HCEC 1CT (cell line): ENCODE data around the gene PHACTR1.
A peak's percentile ranks its signal among the peaks of the same experiment; 100 is the strongest.

Experiments used
- DNase-seq: peaks from one replicate; pipeline ENCODE4 v3.0.0-alpha.2; 2017

Gene PHACTR1

DNA sequence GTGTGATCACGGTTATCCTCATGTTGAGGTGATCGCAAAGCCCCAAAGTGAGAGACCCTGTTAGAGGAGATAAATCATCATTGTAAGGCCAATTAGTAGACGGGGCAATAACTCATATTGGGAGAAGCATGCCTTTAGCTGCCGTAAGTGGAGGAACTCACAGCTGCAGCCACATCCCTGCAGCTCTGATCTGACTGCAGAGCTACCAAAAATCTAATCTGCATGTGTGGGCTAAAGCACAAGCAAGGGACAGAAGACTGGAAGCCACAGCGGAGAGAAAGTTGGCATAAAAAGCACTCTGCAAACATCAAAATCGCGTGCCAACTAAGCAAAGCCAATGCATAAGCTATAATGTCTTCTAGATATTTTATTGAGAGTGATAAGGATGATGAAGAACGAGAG, 532.0 kb downstream of the PHACTR1 start:
- no peak for DNase-seq

GRCh38 chr6:13248994-13249393, 532.4 kb downstream of the PHACTR1 start:
- no peak for DNase-seq

GRCh38 chr6:13249817-13250216, 533.2 kb downstream of the PHACTR1 start:
- DNase-seq, result no peak

DNA sequence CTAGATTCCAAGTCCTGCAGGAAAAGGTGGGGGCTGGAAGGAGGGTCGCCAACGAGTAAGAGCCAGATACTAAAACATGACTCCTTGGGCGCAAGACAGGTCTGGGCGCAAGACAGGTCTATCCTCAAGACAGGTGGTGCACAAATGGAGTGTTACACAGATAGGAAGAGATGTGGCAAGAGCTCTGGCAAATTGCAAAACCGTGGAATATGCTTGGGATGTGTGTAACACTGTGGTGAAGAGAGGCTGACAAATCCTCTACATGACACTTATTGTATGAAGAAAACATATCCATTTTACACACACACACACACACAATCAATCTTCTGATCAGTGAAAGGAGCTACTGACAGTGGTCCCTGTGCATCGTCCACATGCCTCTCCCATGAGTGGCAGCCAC, 534.1 kb downstream of the PHACTR1 start:
- DNase-seq, result peak; percentile 2

GRCh38 chr6:13251242-13251641, 534.7 kb downstream of the PHACTR1 start:
- DNase-seq, result no peak

GRCh38 chr6:13252790-13253189, 536.2 kb downstream of the PHACTR1 start:
- DNase-seq, result no peak

DNA sequence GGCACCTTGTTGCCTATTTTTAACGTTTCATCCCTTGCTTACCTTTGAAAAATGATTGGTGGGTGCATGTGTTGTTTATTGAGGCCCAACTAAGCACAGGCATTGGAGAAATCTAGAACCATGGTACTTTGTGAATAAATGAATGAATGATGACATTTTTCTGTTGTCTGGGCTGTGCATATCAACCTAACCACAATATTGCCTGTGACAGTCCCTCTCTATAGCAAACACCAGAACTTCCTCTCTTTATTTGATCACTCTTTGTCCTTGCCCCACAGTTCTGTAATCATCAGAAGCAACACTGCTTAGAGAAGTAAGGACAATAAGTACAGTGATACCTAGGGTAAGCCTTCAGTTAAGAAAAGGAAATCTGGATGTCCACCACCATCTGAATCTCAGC, 536.7 kb downstream of the PHACTR1 start:
- DNase-seq, result no peak

GRCh38 chr6:13256266-13257001, 539.9 kb downstream of the PHACTR1 start:
- DNase-seq, result no peak

DNA sequence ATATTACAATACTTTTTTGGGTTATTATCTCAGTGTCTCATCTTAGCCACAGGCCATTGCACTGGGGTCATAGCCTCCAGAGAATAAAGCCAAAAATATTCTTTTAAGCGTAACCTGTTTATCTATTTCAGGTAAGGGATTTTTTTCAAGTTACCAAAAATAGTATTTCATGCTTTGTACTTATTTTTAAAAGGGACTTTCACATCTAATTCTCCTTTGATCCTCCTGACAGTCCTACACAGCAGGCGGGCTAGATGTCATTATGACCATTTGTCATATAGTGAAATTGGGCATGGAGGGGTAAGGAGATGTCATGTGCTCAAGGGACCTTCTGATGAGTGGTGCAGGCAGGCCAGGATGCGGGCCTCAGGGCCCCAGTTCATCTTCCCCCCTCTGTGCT, 542.8 kb downstream of the PHACTR1 start:
- no peak for DNase-seq

DNA sequence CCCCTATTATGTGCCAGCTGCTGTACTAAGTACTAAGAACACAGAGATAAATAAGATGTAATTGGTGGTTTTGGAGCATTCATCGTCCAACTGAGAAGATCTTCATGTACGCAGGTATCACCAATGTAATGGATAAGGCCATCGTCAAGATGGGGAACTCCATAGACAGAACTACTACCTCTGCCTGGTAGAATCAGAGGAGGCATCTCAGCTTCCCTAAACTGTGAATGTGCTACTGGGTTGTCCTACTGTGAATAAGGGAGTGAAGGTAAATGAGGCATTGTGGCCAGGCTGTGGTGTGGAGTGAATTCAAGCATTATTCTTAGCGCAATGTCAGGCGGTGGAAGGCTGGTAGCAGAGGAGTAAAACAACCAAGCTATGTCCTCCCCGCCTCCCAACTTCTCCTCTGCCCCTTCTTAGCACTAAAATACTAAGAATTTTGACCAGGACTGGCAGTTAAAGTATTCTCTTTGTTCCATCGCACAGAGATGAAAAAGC, 543.6 kb downstream of the PHACTR1 start:
- no peak for DNase-seq

DNA sequence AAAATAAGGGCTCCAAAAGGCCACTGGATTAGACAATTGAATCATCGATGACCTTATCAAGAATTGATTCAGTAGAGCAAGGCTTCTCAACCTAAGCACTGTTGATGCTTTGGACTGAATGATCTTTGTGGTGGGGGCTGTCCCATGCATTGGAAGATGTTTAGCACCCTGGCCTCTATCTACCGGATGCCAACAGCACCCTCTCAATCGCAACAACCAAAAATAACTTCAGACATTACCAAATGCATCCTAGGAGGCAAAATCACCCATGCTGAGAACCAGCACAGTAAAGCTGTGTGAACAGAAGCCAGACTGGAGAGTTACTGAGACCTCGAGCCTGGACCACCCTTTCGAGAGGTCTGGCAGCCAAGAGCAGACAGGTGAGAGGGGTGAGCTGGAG, 544.3 kb downstream of the PHACTR1 start:
- no peak for DNase-seq

- DNase-seq, result no peak
These were observed 545.0 kb downstream of the PHACTR1 start for GRCh38 chr6:13261464-13261994.

GRCh38 chr6:13262302-13263230, 546.0 kb downstream of the PHACTR1 start:
- DNase-seq, result peak; percentile 31

DNA sequence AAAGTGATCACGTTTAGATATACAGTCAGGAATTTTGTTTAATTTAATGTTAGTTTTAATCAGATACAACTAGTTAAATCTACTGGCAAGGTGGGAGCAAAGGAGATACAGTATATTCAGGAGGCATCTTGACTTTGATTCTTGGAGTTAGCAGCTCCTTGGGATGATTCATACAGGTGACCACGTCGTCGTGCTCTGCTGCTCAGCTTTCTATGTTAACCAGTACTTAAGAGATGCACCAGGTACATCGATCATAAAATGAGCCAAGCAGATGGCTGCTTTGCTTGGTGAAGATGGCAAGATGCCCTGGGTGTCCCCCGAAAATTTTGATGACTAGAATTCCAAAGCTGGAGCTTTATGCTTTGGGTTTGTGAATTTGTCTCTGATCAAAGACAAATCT, 547.1 kb downstream of the PHACTR1 start:
- no peak for DNase-seq

- peak; percentile 34 for DNase-seq
These were observed 550.6 kb downstream of the PHACTR1 start for GRCh38 chr6:13267142-13267651.

DNA sequence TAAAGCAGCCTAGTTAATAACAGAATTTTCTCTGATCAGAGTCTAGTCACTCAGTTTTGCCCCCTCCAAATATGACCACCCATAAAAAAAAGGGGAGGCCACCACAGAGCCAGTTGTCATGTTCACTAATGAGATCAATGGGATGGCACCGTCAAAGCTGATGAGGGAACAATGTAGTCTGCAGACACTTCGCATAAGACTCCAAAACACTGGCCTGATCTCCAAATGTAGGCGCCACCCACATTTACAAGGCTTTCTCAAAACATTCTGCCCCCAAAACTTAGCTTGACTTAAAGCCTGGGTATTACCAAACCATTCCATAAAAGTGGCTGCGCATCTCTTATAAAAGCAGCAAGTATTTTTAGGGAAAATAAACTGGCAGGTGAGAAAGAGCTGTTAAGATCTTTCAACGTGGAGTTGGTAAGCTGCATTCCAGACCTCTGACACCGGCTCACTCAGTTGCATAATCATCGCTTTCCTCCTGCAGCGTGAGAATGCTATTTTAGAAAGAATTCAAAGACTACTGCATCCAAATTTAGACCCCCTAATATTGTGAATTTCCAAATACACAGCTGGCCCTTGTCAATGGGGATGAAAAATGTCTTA, 552.4 kb downstream of the PHACTR1 start:
- peak; percentile 79 for DNase-seq

GRCh38 chr6:13272131-13273046, 555.8 kb downstream of the PHACTR1 start:
- DNase-seq, result no peak

DNA sequence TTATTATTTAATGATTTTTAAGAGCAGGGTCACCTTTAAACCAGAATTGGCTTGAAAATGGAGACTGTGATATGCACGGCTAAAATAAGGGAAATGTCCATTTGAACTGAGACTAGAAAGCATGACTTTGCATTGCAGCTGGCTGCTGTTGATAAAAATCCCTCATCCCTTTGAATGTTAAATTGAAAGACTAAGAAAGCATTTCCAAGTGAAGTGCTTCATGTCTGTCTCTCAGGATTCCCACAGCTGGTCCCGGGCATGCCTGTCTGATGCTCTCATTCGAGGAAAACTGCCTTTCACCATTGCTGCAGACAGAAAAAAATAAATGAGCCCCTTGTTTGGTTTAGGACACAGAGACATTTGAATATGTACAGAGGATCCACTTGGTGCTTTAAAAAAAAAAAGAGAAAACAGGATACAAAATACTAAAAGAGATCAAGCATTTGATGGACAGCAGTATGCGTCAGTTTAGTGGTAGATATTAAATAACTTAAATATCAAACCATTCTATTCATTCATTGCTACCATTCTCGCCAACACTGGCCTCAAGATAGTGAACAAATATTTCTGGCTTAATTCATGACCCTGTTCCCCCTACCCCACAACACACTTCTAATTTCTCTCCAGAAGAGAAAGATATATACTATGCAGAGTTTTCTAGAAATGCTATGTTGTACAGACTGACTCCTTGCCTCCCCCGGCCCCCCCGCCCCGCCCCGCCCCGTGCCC, 556.8 kb downstream of the PHACTR1 start:
- no peak for DNase-seq

GRCh38 chr6:13273931-13274706, 557.6 kb downstream of the PHACTR1 start:
- DNase-seq, result no peak

DNA sequence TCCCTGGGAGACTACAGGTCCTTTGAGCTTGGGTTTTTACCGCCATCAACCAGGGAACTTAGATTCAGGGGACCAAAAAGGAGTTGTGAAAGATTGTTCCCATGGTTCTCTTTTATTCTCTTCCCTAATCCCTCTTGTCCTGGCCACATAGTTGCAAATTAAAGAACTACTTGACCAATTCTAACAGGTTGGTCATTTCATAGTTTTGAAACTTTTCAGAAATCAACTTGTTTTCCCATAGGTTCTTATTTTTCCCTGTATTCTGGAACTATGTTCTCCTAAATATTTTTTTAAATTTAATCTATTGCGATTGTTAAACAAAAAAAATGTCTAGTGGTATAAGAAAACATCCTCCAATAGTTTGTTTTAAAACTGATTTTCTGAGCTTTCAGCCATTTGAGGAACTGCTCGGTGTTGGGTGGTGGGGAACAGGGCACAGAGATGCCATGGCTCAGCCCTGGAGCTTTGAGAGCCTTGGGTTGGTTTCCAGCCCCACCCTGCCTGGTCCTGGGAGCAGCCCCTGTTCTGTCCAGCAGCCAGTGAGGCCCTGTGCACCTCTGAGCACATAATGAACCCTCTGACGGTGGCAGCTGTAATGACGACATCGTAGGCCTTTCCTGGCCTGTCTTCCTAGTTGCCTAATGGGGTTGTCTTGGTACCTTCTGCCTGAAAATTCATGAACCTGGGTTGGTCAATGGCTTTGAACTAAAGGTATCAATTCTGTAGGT, 558.3 kb downstream of the PHACTR1 start:
- no peak for DNase-seq
